Measurements from ENCODE around the gene ADCYAP1R1. TPM values are rescaled to one million over a fixed set of nuclear protein-coding genes. Genes with fewer than 3 reads are reported as not detected.
A peak's percentile ranks its signal among the peaks of the same experiment; 100 is the strongest.
"Not testable (repeated sequence)": the region's sequence is repeated elsewhere in the genome, so short reads cannot be mapped to it uniquely, and the experiment has no call there.

Gene ADCYAP1R1
- polyA plus RNA-seq, 10 donors: 6.4 to 10.7 (median 9.2) TPM

DNA sequence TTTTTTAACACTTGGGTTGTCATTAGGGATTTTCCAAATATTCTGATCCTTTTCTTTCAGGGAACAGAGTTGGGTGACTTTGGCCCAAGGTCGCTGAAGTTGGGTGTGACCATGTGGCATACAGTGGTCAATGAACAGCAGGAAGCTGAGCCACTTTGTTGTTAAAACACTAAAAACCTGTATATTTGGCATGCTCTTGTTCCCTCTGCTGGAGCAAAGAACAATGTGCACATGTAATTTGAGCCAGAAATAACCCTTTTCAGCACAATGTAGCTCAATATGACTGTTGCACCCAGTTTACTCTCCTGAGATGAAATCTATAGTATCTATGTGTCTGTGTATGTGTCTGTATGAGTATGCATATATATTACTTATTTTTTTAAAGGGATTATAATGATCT, 74.9 kb downstream of the ADCYAP1R1 start:
- DNase-seq: peak in 1 of 3 donors; percentile 58

- no peak for DNase-seq
These were observed 77.0 kb downstream of the ADCYAP1R1 start for GRCh38 chr7:31129067-31129466.

DNA sequence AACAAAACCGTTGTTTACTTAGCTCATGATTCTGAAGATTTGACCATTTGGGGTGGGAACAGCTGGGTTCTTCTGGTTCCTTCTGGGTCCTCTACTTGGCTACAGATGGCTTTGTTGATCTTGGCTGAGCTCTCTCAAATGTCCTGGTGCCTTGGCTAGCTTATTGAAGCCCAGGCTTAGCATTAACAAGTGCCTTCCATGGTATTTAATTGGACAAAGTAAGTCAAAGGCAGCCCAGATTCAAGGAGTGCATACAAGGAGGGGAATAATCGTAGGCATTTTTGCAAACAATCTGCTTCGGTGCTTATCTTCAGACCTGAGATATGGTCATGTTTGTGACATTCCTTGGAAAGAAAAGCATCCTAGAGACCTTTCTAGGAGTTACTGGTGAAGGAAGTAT, 81.4 kb downstream of the ADCYAP1R1 start:
- DNase-seq: no peak

DNA sequence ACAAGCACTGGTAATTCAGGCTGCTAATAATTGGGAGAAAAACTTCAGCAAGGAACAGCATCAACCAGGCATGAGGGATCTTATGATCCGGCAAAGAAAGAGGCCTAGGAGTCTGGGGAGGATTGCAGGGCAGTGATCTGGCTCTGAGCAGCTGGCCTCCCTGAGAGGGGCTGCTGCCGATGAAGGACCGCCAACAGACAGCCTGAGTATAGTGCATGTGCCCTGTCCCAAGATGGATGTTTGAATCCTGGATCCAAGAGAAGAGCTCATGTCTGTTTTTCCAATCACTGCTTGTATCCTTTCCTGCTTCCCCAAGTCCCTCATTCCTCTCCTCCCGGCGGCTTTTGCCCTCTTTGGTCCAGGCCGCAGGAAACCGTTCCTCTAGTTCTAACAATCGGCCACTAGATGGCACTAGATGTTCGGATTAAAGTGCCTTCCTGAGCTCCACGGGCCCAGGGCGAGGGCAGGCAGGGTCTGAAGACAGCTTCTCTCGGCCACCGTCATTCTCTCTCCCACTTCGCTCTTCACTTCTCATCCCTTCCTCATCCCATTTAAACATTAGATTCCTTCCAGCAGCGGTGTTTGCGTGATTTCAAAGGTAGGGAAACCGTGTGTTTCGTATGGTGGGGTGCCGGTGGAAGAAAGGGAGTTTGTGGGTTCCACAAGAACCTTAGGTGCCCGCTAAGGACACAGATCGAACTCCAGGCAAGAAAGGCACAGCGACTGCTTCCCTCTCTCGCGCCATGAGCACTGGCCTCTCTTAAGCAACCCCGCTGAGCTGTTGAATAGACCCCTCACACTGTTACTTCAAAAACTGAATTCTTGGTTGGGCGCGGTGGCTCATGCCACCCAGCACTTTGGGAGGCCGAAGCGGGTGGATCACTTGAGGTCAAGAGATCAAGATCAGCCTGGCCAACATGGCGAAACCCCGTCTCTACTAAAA, 82.4 kb downstream of the ADCYAP1R1 start:
- peak; percentile 73 to 90 (median 84) for DNase-seq

DNA sequence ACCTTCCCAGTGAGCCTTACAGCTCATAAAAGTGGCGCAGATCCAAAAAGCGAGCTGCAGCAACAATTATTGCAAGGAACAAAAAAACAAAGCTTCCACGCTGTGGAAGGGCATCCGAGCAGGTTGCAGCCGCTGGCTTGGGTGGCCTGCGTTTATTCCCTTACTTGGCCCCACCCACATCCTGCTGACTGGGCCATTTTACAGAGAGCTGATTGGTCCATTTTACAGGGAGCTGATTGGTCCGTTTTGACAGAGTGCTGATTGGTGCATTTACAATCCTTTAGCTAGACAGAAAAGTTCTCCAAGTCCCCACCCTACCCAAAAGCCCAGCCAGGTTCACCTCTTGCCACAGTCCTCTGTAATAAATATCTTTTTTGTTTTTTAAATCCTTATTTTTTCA, 85.1 kb downstream of the ADCYAP1R1 start:
- no peak for DNase-seq

DNA sequence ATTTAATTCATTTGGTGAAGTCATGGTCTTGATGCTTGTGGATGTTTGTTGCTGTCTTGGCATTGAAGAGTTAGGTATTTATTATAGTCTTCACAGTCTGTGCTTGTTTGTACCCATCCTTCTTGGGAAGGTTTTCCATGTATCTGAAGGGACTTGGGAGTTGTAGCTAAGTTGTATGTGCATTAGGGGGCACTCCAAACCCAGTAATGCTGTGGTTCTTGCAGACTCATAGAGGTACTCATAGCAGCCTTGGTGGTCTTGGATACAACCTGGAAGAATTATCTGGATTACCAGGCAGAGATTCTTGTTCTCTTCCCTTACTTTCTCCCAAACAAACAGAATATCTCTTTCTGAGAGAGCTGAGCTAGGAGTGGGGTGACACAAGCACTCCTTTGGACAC, 93.2 kb downstream of the ADCYAP1R1 start:
- no peak for DNase-seq

- DNase-seq: no peak
These were observed 93.9 kb downstream of the ADCYAP1R1 start for GRCh38 chr7:31146030-31146429.

DNA sequence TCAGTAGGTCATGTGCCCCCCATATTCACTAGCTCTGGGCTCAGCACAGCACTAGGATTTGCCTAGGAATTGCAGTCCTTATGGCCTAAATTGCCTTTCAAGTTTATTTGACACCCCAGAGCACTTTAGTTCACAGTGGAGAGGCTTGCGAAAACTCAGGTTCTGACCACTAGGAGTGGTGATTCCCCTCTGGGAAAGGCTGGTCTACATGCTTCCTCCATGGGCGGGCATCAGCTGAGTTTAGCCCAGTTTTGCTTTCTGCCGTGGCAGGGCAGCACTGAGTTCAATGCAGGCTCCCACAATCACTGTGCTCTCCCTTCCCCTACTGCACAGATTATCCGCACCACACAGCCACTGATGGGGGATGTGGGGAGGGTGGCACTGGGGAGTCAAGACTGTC, 94.4 kb downstream of the ADCYAP1R1 start:
- DNase-seq: no peak

DNA sequence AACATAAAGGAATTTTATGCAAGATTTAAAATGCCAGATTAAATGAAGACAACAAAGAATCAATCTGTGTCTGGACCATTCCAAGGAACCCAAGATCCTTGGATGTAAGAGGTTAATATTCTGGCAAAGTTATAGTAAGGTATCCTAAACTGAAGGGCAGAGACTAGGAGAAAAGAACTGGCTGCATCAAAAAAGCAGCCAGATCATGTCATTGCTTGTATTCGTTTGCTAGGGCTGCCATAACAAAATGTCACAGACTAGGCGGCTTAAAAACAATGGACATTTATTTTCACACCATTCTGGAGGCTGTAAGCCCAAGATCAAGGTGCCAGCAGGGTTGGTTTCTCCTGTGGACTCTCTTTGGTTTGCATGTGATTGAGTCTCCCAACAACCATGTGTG, 99.7 kb downstream of the ADCYAP1R1 start:
- DNase-seq: no peak

DNA sequence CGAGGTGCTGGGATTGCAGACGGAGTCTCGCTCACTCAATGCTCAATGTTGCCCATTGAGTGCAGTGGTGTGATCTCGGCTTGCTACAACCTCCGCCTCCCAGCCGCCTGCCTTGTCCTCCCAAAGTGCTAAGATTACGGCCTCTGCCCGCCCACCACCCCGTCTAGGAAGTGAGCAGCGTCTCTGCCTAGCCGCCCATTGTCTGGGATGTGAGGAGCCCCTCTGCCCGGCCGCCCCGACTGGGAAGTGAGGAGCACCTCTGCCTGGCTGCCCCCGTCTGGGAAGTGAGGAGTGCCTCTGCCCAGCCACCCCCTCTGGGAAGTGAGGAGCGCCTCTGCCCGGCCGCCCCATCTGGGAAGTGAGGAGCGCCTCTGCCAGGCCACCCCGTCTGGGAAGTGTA, 101.2 kb downstream of the ADCYAP1R1 start:
- not testable (repeated sequence) for DNase-seq

DNA sequence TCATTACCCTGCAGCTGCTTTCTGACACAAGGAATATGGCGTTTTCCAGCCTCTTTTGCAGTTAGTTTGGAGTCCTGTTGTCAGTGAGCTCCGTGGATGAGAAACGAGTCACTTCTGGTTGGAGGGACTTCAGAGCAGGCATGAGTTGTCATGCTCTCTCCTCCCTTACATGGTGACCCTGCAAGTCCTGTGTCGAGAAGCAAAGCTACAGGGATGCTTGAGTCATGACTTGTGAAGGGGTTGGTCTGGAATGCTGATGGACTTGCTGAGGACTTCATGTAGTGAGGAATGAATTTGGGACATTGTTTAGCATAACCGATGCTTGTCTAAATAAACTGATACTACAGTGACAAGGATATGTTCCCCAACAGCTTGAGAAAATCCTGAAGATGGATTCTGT, 108.8 kb downstream of the ADCYAP1R1 start:
- DNase-seq: no peak

Other genes starting within 250 kb of the ADCYAP1R1 start
- 100 to 1,000 TPM in 2 of 10 donors, 10 to 100 TPM in 8; 77.5 to 111 (median 91.8) TPM for gene AQP1, start 140.5 kb upstream of the ADCYAP1R1 start, polyA plus RNA-seq (ENCODE audit: insufficient read length in 10 of 10)
- 1 to 10 TPM in 5 of 10 donors, under 1 TPM in 4, not detected in 1; 0.48 to 1.9 (median 1.0) TPM for gene GHRHR, start 88.4 kb upstream of the ADCYAP1R1 start, polyA plus RNA-seq (ENCODE audit: insufficient read length in 10 of 10)

All from muscle of back (tissue), 11 donors.